Activated CD4-positive, alpha-beta T cell treated with anti-CD3 and anti-CD28 coated beads for 48 hours (primary cell): Measurements from ENCODE around the gene MYBL2.

Experiments
- DNase-seq: peaks from one replicate; pipeline ENCODE4 v3.0.0-alpha.2; 2020

Gene MYBL2

DNA sequence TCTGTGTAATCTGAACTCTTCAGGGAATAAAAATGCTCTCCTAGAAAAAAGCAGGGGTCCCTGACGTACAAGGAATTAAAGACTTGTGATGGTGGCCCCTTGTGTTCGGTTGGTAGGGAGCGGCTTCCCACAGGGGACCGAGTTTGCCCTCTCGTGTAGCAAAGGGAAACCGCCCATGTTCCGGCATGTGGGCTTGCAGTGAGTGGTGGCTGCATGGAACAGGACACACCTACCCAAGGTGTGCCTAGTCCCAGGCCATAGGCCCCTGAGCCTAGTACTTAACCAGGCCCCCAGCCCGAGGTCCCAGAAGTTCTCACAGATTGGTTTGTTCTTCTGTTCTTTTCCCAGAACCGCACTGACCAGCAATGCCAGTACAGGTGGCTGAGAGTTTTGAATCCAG lies 15.5 kb downstream of the MYBL2 start:
- DNase-seq: no peak

DNA sequence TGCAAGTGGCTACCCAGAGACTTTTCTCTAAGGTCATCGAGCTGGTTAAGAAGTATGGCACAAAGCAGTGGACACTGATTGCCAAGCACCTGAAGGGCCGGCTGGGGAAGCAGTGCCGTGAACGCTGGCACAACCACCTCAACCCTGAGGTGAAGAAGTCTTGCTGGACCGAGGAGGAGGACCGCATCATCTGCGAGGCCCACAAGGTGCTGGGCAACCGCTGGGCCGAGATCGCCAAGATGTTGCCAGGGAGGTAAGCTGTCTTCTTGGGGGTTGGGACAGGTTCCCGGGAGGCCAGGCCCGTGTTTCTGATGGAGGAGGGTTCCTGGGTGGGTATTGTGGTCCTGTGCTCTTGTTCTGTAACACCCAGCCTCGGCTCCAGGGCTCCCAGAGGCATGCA lies 19.9 kb downstream of the MYBL2 start:
- DNase-seq: no peak

DNA sequence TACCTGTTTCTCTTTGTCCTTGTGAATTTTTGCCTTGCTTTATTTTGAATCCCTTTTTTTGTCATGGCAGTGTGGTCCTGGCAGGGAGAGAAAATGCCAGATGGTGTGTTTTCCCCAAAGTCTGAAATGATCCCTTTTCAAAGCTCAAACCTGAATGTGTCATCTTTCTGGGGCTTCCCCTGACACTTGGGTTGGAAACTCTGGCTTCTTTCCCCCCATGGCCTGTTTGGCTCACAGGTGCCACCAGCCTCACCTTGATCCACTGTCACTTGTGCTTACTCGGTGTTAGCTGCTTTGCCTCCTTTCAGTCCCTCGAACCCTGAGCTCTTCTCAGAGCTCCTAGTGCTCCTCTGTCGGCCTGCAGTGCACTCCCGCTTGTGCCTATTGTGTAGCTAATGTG lies 22.3 kb downstream of the MYBL2 start:
- DNase-seq: peak; percentile 17

DNA sequence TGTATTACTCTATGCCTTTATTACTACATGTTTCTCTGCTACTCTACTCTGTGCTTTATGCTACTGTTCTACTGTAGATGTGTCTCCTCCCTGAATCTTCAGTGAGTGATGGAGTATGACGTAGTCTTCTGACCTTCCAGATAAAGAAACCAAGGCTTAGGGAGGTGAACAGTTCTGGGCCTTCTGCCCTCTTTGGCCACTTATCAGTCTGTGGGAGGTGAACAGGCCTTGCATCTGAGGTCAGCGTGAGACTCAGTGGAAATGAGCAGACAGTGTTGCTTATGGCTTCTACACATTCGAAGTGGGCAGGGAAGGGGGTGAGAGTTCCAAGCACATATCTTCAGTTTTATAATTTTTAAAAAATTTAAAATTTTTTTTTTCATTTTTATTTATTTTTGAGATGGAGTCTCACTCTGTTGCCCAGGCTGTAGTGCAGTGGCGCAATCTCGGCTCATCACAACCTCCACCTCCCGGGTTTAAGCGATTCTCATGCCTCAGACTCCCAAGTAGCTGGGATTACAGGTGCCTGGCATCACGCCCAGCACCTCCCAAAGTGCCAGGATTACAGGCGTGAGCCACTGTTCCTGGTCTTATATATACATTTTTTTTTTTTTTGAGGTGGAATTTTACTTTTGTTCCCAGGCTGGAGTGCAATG lies 24.2 kb downstream of the MYBL2 start:
- no peak for DNase-seq

DNA sequence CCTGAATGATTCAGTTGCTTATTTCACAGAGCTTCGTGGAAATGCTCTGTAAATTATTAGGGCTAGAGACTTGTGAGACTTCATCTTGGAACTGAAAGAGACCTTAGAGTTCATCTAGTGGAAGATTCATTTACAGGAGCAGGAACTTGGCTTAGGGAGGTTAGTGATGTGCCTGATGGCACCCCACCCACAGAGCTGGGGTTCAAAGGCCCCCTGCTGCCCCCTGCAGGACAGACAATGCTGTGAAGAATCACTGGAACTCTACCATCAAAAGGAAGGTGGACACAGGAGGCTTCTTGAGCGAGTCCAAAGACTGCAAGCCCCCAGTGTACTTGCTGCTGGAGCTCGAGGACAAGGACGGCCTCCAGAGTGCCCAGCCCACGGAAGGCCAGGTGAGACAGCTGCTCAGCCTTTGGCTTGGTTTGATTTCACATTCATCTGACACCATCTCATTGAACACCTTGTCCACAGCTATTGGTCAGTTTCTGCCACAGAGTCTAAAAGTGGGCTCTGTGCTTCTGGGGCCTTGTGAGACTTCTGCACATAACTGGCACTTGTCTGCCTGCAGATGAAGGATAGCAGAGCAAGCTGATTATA lies 25.1 kb downstream of the MYBL2 start:
- DNase-seq: peak; percentile 79

DNA sequence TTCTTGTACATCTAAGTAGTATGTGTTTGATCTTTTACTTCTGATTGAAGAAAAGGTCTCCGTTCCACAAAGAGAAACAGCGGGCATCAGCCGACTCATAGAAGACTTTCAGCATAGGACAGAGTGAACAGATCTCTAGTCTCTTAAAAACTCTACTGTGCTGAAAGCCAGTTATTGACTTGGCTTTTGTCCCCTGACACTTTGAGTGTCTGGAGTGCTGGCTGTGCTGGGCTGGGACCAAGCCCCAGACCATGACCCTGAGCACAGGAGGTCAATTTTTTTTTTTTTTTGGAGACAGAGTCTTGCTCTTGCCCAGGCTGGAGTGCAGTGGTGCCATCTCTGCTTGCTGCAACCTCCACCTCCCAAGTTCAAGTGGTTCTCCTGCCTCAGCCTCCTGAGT lies 27.8 kb downstream of the MYBL2 start:
- DNase-seq: no peak

DNA sequence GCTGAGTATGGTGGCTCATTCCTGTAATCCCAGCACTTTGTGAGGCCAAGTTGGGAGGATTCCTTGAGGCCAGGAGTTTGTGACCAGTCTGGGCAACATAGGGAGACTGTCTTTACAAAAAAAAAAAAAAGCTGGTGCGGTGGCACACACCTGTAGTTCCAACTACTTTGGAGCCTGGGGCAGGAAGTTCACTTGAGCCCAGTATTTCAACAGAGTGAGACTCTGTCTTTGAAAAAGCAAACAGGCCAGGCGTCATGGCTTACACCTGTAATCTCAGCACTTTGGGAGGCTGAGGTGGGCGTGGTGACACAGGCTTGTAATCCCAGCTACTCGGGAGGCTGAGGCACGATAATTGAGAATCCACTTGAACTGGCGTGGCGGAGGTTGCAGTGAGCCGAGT lies 28.7 kb downstream of the MYBL2 start:
- no peak for DNase-seq

DNA sequence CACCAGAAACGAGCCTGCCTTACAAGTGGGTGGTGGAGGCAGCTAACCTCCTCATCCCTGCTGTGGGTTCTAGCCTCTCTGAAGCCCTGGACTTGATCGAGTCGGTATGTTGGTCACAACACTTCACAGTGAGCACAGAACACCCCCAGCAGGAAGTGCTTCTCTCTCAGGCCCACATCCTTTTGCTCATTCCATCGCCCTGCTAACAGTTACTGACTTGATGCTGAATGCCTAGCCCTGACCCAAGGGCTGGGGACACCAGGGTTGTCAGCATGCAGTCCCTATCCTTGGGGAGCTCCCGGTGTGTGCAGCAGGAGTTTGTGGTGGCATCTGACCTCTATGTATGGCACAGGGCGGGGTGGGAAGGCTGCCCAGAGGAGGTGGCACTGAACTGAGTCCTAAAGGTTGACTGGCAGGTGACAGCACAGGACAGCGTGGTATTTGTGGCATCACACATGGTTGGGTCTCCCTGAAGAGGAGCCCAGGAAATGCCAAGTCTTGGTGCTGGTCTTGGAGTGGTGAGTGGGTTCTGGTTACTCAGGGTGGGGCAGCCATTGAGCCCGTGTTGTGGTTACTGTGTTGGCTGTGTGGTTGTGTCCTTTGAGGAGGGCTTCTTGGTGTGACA lies 33.1 kb downstream of the MYBL2 start:
- DNase-seq: no peak

DNA sequence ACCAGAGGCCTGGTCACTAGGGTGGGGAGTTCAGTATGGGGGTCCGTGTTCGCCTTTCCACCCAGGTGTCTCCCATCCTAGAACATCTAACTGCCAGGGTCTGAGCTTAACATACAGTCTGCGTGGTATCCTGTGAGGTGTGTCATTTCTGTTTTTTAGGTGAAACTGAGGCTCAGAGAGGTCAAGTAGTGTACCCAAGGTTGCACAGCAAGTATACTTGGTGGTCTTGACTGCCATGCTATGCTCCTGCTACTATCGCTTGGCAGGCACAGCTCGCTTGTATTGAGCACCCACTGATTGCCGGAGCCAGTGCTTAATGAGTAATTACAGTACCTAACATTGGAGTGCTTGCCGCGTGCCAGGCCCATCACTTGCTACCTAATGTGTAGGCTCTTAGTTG lies 33.7 kb downstream of the MYBL2 start:
- no peak for DNase-seq

DNA sequence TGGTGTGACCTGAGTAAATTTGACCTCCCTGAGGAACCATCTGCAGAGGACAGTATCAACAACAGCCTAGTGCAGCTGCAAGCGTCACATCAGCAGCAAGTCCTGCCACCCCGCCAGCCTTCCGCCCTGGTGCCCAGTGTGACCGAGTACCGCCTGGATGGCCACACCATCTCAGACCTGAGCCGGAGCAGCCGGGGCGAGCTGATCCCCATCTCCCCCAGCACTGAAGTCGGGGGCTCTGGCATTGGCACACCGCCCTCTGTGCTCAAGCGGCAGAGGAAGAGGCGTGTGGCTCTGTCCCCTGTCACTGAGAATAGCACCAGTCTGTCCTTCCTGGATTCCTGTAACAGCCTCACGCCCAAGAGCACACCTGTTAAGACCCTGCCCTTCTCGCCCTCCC lies 35.6 kb downstream of the MYBL2 start:
- no peak for DNase-seq

DNA sequence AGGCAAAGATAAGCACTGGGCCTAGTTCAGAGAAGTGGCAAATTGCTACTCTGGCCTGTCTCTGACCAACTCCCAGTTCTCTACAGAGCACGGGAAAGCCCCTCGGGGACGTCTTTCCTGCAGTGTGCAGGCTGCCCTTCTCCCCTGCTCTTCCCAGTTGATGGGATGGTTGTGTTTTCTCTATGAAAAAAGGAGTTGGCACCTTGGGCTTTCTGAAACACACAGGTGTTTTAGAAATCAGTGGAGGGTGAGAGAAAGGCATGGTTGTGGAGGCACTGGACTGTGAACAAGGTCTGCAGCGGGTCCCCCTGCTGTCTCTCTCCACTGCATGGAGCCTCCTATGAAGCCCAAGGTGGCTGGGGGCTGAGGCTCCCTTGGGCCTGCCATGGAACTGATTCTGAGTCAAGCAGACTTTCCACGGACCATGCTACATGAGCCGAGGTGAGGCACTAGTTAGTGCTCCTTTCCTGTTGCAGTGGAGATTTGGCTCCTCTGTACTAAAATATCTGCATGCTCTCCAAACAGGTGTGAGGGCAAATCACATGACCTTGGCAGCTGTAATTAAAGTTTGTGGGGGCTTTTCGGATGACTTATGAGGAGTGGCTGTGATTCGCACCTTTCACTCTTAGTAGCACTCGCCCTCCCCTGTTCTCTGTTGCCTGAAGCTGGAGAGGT lies 43.6 kb downstream of the MYBL2 start:
- no peak for DNase-seq

DNA sequence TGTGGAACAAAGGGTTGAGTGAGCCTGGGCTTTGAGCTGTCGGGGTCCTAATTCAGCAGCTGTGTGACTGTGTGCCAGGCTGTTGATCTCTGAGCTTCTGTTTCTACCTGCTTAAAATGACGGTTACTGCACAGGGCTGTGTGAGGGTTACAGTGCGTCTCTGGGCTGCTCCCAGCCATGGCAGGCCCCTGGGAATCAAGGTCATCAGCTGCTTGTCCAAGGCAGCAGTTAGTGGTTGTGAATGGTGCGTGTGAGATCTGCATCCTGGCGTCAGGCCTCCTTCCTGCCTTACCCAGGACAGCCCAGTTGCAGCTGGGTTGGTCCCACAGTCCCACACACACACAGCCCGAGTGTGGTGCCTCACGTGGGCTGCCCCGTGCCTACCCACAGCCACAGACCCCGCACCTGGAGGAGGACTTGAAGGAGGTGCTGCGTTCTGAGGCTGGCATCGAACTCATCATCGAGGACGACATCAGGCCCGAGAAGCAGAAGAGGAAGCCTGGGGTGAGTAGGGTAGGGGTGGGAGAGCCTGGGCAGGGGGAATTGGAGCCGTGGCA lies 44.3 kb downstream of the MYBL2 start:
- no peak for DNase-seq

DNA sequence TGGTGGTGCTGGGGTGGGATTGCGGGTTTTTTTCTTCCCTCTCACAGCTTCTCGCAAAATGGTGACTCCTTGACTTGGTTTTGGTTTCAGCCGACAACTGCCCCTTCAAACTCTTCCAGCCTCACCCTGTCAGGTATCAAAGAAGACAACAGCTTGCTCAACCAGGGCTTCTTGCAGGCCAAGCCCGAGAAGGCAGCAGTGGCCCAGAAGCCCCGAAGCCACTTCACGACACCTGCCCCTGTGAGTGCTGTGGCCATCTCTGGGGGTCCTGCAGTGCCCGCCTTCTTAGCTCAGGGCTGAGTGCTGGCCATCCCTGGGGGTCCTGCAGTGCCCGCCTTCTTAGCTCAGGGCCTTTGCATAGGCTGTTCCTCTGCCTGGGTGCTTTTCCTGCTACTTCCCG lies 48.1 kb downstream of the MYBL2 start:
- DNase-seq: no peak

DNA sequence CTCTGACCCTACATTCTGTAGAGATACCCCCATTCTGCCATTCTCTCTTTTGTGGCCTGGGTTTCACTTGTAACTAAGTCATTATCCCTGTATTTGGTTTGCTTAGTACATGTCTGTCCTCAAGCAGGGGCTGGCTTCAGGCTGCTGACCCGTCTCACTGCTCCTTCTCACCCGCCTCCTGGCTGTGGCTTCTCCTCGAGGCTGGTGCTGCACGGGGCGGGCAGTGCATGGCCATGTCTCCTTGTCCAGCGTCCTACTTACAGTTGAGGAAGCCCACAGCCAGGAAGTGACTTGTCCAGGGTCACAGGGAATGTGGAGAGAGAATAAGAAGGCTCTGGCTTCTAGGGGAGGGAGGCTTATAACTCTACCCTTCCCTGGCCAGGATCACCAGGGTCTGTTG lies 48.6 kb downstream of the MYBL2 start:
- DNase-seq: no peak

DNA sequence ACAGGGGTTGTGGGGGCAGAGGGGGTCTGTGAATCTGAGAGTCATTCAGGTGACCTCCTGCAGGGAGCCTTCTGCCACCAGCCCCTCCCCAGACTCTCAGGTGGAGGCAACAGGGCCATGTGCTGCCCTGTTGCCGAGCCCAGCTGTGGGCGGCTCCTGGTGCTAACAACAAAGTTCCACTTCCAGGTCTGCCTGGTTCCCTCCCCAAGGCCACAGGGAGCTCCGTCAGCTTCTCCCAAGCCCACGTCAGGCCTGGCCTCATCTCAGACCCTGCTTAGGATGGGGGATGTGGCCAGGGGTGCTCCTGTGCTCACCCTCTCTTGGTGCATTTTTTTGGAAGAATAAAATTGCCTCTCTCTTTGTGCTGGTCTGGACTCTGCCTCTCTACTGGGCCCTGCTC lies 49.2 kb downstream of the MYBL2 start:
- no peak for DNase-seq

DNA sequence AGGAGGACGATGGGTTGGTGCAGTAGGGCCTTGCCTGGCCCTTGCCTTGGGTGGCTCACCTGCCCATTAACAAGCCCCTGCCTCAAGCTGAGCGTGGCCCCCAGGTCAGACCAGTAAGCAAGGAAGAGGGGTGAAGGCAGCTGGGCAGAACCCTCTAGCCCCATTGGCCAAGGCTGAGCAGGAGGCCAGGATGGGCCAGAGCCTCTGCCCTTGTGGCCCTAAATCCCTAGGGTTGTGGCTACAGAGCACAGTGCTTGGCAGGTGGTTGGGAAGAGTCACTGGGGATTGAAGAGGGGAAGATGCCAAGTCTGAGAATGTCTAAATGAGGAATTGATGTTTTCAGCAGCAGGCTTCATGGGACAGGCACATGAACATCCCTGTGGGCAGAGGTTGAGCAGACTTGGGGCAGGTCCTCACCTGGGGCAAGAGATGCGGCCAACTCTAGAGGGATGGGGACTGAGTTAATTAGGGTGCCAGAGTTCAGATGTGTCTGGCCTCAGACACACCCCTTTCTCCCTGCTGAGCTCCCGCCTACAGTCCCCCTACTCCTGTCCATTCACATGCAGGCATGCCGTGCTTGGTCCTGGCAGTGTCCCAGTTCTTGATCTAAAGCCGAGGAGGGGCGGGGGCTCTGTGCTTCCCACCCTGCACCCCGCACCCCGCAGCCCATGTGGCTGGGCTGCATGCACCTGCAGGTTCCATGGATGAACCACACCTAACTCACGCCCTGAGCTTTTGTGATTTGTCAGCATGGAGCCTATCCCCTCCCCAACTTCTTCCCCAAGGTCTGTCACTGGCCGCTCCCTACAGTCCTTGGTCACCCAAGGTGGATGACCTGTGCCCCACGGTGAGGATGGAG lies 50.1 kb downstream of the MYBL2 start:
- DNase-seq: no peak

DNA sequence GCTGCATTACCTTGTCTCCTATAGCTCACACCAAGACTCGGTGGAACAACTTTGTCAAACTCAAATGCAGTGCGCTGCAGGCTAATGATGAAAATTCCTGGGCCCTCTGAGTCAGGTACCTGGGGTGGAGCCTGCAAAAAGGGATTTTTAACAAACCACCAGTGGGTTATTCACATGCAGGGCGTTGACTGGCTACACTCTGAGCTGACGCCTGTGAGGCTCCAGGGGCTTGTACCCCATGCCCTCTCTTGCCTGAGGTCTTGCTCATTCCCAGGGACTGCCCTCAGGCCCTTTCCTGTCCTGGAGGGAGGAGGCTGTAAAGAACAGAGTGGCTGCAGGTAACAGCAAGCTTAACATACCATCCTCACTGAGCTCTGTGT lies 50.7 kb downstream of the MYBL2 start:
- no peak for DNase-seq

DNA sequence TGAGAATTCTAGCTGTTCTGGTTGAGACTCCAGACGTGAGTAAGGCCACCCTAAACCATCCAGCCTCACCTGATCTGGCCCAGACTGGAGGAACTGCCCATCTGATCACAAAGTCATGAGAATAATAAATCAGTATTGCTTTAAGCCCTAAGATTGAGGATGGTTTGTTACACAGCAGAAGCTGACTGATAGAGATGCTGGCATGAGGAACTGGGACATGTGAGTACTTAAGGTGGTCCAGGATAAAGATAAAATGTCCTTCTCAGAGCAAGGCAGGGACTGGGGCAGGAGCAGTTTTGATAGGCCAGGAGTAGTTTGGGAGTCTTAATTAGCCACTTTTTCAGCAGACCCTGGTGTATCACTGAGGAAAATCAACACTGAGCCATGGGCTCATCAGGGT lies 53.1 kb downstream of the MYBL2 start:
- DNase-seq: no peak

DNA sequence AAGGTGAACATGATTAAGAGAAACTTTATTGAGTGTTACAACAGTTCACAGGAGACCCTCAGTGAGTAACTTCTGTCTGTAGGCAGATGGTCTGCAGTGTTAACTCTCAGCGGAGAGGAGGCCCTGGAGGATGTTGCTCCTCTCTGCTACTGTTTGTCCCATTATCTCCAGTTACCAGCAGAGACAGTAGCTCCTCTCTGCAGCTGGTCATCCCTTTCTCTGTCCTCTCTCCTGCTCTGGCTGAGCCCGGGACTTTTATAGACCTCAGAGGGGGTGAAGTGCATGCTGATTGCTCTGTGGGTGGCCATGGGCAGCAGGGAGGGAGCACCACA lies 54.1 kb downstream of the MYBL2 start:
- no peak for DNase-seq

DNA sequence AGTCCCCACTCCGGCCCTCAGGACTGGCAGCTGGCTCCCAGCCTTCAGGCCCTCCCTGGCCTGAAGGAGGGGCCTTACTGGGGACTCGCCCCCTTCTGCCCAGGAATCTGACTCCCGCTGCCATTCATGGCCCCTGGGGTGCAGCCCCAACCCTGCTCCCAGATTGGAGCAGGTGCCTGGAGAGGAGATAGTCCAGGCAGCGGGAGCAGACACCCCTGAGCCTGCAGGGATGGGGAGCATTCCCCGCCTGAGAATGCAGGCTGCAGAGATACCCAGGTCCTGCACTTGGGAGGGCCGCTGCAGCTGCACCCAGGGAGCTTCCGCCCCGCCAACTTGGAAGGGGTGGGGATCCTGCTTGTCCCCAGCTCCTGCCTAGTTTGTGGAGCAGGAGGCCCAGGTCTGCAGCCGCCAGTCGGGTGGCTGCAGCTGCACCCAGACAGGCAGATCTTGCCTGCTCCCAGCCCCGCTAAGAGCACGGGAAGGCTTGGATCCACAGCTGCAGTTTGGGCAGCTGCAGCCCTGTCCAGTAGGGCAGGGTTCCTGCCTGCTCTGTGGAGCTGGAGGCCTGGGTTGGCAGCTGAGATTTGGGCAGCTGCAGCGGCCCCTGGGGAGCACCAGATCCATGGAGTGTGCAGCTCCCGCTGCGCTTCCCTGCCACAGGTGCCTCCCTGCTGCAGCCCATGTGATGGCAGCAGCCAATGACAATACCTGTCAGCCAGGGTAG lies 54.7 kb downstream of the MYBL2 start:
- DNase-seq: no peak

DNA sequence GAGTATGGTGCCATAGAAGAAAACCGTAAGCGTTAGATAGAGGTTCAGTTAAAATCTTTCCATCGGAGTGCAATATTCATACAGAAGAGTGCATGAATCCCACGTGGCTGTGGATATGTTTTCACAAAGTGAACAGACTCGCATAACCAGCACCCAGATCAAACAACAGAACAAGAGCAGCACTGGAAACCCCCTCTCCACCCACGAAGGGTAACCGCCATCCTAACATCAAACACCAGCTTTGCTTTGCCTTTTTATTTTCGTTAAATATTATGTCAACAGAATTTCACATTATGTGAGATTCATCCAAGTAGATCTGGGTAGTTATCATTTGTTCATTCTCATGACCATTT lies 55.2 kb downstream of the MYBL2 start:
- DNase-seq: peak; percentile 46

DNA sequence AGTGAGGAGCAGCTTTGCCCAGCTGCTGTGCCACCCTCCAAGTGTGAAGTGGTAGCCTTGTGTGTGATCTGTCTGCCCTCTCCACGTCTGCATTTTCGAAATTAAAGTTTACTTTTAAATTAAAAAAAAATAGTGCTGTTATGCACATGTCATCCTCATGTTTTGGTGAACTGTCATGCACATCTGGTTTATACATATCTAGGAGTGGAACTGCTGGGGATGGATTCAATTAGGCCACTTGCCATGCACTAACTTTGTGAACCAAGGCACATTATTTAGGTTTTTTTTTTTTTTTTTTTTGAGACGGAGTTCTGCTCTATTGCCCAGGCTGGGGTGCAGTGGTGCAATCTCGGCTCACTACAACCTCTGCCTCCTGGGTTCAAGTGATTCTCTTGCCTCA lies 56.3 kb downstream of the MYBL2 start:
- DNase-seq: no peak

DNA sequence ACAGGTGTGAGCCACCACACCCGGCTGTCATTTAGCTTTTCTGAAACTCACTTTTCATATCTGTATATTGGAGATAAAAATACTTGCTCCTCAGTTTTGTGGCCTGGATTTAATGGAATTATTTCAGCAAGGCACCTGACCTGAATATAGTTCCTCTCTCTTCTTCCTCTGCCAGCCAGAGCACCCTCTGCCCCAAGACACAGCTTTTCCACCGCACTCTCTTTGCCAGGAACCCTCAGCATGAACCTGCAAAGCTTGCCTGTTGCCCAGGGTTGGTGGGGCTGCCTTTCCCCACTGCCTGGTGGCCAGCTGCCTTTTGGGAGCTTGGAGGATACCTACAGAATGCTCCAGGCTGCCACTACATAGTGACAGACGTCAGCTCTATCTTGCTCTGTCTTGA lies 56.8 kb downstream of the MYBL2 start:
- no peak for DNase-seq
